GM12892 (cell line): ENCODE data around the gene TLNRD1.

Source experiments
- DNase-seq: peaks from one replicate; pipeline ENCODE4 v3.0.0; 2011; ENCODE audit not compliant: insufficient read length
- FAIRE-seq: peaks from 2 replicates; lab custom pipeline; 2011; peaks lifted over from hg19 to GRCh38; lab: Jason Lieb, UNC
- POLR2A ChIP-seq: IDR thresholded peaks from 2 replicates; pipeline ENCODE4 v1.6.1; 2011; ENCODE audit warnings: low read depth, low read length, control low read depth
- POLR2AphosphoS5 ChIP-seq: IDR thresholded peaks from 2 replicates; pipeline ENCODE4 v1.6.1; 2011; ENCODE audit warnings: low read depth, low read length, control low read depth
- TAF1 ChIP-seq: IDR thresholded peaks from 2 replicates; pipeline ENCODE4 v1.6.1; 2011; ENCODE audit warnings: low read depth, mild to moderate bottlenecking, control low read depth, low read length, borderline replicate concordance

TLNRD1 gene

GRCh38 chr15:81033508-81033907, 32.8 kb downstream of the TLNRD1 start:
- FAIRE-seq = no peak
- TF ChIP-seq POLR2AphosphoS5 (no peak), POLR2A (no peak), TAF1 (no peak)
- no peak for DNase-seq

GRCh38 chr15:81037952-81038743, 37.4 kb downstream of the TLNRD1 start:
- FAIRE-seq (no peak), DNase-seq (no peak)
- no peak for TF ChIP-seq POLR2AphosphoS5

GRCh38 chr15:81038975-81039607, 38.4 kb downstream of the TLNRD1 start:
- DNase-seq (no peak), FAIRE-seq (peak; percentile 64)
- TF ChIP-seq POLR2A (no peak), TAF1 (no peak), POLR2AphosphoS5 (no peak)

GRCh38 chr15:81040757-81041156, 40.0 kb downstream of the TLNRD1 start:
- DNase-seq (no peak), FAIRE-seq (no peak)
- TF ChIP-seq POLR2AphosphoS5 (no peak), TAF1 (no peak), POLR2A (no peak)

GRCh38 chr15:81043281-81043934, 42.7 kb downstream of the TLNRD1 start:
- no peak for FAIRE-seq
- TF ChIP-seq TAF1 = no peak
- no peak for TF ChIP-seq POLR2AphosphoS5
- no peak for TF ChIP-seq POLR2A

GRCh38 chr15:81043935-81044575, 43.3 kb downstream of the TLNRD1 start:
- no peak for DNase-seq
- TF ChIP-seq POLR2AphosphoS5 (no peak), TAF1 (no peak), POLR2A (no peak)
- peak; percentile 38 for FAIRE-seq

More at GRCh38 chr15:81043281-81043934, 42.7 kb downstream of the TLNRD1 start:
- no peak for DNase-seq

GRCh38 chr15:81046290-81046689, 45.6 kb downstream of the TLNRD1 start:
- DNase-seq = no peak
- TF ChIP-seq POLR2AphosphoS5 = no peak
- TF ChIP-seq POLR2A = no peak
- no peak for TF ChIP-seq TAF1
- FAIRE-seq = no peak

GRCh38 chr15:81047928-81048327, 47.2 kb downstream of the TLNRD1 start:
- TF ChIP-seq POLR2AphosphoS5 = no peak
- TF ChIP-seq POLR2A = no peak
- TF ChIP-seq TAF1 = no peak
- FAIRE-seq (no peak), DNase-seq (no peak)

GRCh38 chr15:81049835-81050234, 49.1 kb downstream of the TLNRD1 start:
- FAIRE-seq (no peak), DNase-seq (no peak)
- TF ChIP-seq TAF1 (no peak), POLR2AphosphoS5 (no peak), POLR2A (no peak)

GRCh38 chr15:81050259-81050658, 49.5 kb downstream of the TLNRD1 start:
- no peak for TF ChIP-seq POLR2A
- TF ChIP-seq TAF1 = no peak
- TF ChIP-seq POLR2AphosphoS5 = no peak
- FAIRE-seq = no peak
- no peak for DNase-seq

- DNase-seq (no peak), FAIRE-seq (peak; percentile 24)
- no peak for TF ChIP-seq POLR2AphosphoS5
- no peak for TF ChIP-seq TAF1
- no peak for TF ChIP-seq POLR2A
Observed at GRCh38 chr15:81050805-81051204, 50.1 kb downstream of the TLNRD1 start.
